Measurements from ENCODE around the gene MICAL2.

- TF ChIP-seq POLR2AphosphoS5 (IDR thresholded peaks at IDR 0.05; ENCODE audit: low read depth, low read length) (no peak), ZNF274 (IDR thresholded peaks at IDR 0.05; ENCODE audit: low read depth, low read length) (no peak), EZH2phosphoT487 (IDR thresholded peaks at IDR 0.05; ENCODE audit: borderline replicate concordance) (no peak), EZH2 (IDR thresholded peaks at IDR 0.05) (no peak), POLR2A (IDR thresholded peaks at IDR 0.05; ENCODE audit: borderline replicate concordance, extremely low read depth, insufficient read depth, insufficient read length) (no peak), JUND (IDR thresholded peaks at IDR 0.05) (no peak), MAX (IDR thresholded peaks at IDR 0.05) (no peak)
- TF ChIP-seq, protein P1, sequence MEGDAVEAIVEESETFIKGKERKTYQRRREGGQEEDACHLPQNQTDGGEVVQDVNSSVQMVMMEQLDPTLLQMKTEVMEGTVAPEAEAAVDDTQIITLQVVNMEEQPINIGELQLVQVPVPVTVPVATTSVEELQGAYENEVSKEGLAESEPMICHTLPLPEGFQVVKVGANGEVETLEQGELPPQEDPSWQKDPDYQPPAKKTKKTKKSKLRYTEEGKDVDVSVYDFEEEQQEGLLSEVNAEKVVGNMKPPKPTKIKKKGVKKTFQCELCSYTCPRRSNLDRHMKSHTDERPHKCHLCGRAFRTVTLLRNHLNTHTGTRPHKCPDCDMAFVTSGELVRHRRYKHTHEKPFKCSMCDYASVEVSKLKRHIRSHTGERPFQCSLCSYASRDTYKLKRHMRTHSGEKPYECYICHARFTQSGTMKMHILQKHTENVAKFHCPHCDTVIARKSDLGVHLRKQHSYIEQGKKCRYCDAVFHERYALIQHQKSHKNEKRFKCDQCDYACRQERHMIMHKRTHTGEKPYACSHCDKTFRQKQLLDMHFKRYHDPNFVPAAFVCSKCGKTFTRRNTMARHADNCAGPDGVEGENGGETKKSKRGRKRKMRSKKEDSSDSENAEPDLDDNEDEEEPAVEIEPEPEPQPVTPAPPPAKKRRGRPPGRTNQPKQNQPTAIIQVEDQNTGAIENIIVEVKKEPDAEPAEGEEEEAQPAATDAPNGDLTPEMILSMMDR (IDR thresholded peaks at IDR 0.05 in 2 of 3, conservative IDR thresholded peaks at IDR 0.05 in 1 of 3; ENCODE audit: borderline replicate concordance in 1 of 3, insufficient read depth in 1 of 3, low read depth in 2 of 3, low read length in 2 of 3) = no peak
Measured at GRCh38 chr11:12269104-12269441, 158.7 kb downstream of the MICAL2 start.

Measured in HCT116 (cell line).